AG20443 (cell line): ENCODE data around the gene PLEKHN1.

Experiments
- DNase-seq: peaks from one replicate; pipeline ENCODE4 v3.0.0; 2012; ENCODE audit warnings: low spot score, mixed read lengths

The PLEKHN1 gene, protein sequence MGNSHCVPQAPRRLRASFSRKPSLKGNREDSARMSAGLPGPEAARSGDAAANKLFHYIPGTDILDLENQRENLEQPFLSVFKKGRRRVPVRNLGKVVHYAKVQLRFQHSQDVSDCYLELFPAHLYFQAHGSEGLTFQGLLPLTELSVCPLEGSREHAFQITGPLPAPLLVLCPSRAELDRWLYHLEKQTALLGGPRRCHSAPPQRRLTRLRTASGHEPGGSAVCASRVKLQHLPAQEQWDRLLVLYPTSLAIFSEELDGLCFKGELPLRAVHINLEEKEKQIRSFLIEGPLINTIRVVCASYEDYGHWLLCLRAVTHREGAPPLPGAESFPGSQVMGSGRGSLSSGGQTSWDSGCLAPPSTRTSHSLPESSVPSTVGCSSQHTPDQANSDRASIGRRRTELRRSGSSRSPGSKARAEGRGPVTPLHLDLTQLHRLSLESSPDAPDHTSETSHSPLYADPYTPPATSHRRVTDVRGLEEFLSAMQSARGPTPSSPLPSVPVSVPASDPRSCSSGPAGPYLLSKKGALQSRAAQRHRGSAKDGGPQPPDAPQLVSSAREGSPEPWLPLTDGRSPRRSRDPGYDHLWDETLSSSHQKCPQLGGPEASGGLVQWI

DNA sequence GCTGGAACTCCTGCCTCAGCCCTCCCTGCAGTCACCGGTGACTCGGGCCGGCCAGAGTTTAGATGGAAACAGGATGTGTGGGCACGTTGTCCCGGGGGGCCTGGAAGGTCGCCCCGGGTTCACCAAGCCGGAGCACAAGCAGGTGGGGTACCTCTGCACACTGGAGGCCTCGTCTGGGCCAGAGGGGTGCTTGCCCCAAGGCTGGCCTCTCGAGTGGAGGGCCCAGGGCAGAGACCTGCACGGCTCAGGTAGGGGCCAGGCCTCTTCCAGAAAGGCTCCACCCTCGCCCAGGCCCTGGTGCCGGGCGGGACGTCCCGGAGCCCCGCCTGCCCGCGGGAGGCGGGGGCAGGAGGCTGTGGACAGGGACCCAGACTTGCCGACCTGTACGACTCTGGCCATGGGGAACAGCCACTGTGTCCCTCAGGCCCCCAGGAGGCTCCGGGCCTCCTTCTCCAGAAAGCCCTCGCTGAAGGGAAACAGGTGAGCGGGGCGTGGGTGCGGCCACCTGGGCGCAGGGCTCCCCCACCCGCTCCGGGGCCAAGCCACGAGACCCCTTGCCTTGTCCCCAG, at the start of gene PLEKHN1:
PLEKHN1 (plus strand) TSS at position 348 of the 569 bp plus-strand sequence; CDS start at position 398, 50 bp downstream.
- peak; percentile 69 for DNase-seq

DNA sequence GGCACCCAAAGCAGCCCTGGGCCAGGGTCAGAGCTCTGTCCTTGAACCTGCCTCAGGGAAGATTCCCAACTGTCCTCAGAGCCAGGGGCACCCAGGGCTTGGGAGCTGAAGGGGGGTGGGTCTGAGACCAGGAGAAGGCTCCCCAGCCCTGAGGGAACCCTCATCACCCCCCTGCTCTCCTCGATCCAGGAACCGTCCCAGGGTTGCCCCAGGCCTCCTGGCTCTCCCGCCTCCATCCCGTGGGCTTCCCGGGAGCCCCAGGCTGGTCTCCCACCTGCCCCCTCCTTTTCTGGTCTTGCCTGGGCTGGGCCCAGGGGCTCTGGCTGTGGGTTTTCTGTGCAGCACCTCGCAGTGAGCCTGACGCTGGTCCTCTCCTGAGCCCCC, 49.2 kb upstream of the PLEKHN1 start:
- DNase-seq, result no peak

DNA sequence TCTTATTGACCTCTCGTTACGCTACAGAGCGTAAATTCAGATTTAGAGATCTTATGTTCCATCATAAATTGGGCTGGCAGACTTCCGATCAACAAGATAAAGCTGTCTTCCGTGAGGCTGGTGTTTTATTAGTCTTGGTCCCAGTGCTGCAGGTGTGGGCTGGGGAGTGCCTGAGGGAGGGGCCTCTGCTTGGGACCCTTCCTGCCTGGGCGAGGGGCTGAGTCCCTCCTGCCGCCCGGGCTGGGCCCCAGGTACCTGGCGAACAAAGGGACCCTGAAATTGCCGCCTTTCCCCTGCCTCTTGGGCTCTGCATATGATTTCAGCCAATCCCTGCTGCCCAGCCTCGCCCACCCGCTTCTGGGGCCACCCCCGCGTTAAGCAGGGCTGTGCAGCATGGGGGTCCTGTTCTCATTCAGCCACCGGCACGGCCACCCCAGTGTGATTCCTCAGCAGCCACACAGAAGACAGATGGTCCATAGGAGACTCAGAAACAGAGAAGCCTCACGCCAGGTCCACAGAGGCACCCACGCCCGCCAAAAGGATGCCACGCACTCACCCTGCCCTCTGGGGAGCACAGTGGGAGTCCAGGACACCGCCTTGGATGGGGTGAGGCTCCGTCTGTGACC, 48.7 kb upstream of the PLEKHN1 start:
- DNase-seq, result no peak

GRCh38 chr1:918353-918752, 47.9 kb upstream of the PLEKHN1 start:
- no peak for DNase-seq

DNA sequence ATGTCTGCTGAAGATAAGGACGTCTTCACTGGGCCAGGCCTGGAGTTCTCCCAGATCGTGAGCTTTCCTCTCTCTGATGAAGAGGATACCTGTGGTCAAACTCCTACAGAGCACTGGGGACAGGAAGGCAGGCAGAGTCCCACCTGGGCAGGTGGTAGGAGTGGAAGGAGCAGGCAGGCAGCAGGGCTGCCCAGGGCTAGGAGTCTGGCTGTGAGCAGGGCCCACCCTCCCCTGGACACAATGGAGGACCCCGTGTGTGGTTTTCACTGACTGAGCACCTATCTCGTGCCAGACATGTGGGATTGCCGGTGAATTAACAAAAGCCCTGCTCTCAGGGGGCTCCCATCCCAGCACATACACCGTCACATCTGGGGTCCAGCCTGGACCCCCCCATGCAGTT, 47.4 kb upstream of the PLEKHN1 start:
- no peak for DNase-seq

- DNase-seq, result no peak
Measured at GRCh38 chr1:919271-919872, 46.9 kb upstream of the PLEKHN1 start.

DNA sequence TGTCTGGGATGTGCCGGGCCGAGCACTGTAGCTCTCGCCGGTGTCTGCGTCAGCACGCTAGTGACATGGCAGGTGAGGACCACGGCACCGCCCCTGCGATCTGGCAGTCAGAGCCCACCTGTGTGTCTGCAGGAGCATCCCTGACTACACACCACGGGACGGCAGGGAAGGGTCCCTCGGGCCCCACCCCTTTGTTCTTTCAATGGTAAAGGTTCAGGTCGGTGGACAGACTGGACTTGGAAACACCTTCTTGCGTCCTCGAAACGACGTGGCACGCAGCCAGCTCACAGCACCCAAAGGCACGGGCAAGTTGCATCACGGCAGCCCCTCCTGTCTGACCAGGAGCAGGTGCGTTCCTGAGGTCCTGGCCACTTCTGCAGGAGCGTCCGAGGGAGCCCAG, 46.3 kb upstream of the PLEKHN1 start:
- no peak for DNase-seq

DNA sequence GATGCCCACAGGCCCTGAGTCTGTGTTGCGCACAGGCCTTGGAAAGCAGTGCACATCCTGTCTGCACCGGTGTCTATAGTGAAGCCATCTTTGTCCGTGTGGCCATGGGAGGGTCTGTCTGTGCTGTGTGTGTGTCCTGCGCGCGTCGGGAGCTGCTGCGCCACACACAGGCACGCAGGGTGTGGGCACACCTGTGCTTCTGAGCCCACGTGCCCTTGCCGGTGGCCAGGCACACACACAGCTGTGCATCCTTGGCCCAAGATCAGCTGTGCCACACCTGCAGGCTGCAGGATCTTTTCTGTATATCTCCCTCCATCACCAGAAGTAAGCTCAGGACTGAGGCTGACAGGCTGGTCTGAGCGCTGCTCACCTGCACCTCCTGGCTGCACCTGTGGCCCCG, 45.8 kb upstream of the PLEKHN1 start:
- DNase-seq, result no peak

GRCh38 chr1:921011-921837, 45.1 kb upstream of the PLEKHN1 start:
- DNase-seq, result peak; percentile 90

GRCh38 chr1:923131-923990, 42.9 kb upstream of the PLEKHN1 start, which contains the start of gene SAMD11:
Gene SAMD11, plus strand, starts transcription at chr1:923923. Its CDS starts 509 bp downstream, at chr1:924432.
- DNase-seq, result peak; percentile 89

DNA sequence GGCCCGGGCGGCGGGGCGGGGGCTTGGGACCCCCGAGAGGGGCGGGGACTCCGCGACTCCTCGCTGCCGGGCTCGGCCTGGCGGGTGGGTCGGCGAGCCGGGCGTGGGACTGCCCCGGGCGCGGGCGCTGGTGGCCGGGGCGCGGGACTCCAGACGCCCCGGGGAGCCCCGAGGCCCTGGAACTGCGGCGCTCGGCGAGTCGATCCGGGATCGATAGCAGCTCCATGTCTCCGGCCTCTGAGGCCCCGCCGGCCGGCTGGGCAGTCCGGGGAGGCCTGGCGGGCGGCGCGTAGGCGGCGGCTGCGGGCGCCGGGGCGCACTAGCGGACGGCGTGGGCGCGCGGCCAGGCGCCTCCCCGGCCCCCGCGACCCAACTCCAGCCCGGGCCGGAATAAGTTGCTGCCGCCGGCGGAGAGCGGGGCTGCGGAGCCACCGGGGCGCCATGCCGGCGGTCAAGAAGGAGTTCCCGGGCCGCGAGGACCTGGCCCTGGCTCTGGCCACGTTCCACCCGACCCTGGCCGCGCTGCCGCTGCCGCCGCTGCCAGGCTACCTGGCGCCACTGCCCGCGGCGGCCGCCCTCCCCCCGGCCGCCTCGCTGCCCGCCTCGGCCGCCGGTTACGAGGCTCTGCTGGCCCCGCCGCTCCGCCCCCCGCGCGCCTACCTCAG, 42.2 kb upstream of the PLEKHN1 start:
- no peak for DNase-seq

DNA sequence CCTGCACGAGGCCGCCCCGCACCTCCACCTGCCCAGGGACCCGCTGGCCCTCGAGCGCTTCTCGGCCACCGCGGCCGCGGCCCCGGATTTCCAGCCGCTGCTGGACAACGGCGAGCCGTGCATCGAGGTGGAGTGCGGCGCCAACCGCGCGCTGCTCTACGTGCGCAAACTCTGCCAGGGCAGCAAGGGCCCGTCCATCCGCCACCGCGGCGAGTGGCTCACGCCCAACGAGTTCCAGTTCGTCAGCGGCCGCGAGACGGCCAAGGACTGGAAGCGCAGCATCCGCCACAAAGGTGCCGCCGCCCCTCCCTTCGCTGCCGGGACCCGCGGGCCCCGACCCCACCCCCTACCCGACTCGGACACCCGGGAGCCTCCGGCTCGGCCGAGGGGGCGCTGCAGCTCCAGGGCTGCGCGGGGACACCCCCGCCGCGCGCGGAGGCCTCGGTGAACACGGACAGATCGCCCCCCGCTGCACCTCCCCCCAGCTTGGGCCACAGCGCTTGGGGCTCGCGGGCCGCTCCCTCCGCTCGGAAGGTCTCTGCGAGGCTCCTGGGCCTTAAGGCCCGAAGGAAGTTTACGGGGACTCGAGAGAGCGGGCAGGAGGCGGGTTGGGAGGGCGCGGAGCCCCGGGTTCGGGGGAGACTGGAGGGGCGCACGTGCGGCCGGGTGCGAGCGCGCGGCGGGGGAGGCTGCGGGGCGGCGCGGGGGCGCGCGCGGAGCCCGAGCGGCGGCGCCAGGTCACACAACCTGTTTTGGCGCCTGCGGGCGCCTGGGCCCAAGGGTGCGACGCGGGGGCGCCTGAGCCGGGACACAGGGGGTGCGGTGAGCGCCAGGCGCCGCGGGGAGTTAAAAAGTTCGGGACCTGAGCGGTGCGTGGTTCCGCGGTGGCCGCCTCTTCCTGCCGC, 41.4 kb upstream of the PLEKHN1 start:
- DNase-seq, result peak; percentile 64

DNA sequence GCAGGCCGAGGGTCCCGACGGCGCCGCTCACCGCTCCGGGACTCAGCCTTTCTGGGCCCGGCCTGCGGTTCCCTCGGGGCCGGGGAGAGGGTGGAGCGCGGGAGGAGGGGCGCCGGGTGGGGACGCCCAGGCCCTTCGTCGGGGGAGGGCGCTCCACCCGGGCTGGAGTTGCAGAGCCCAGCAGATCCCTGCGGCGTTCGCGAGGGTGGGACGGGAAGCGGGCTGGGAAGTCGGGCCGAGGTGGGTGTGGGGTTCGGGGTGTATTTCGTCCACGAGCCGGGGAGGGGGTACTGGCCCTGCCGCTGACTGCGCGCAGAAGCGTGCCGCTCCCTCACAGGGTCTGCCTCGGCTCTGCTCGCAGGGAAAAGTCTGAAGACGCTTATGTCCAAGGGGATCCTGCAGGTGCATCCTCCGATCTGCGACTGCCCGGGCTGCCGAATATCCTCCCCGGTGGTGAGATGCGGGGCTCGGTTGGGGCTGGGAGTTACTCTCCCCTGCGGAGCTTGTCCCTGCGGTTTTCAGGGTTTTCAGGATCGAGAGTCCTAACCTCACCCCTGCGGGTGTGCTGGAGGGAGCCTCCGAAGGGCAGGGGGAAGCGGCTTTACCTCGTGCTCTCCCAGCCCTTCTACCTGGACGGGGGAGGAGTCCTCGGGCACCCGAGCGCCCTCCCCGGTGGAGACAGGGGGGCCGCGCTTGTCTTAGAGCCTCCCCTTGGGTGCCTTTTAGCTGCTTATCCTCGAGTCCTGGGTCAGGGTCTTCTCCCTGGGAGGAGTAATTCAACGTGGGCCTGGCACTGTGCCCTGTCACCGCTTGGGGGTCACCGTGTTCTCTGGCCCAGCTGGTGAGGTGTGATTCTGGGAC, 40.5 kb upstream of the PLEKHN1 start:
- DNase-seq, result peak; percentile 78

DNA sequence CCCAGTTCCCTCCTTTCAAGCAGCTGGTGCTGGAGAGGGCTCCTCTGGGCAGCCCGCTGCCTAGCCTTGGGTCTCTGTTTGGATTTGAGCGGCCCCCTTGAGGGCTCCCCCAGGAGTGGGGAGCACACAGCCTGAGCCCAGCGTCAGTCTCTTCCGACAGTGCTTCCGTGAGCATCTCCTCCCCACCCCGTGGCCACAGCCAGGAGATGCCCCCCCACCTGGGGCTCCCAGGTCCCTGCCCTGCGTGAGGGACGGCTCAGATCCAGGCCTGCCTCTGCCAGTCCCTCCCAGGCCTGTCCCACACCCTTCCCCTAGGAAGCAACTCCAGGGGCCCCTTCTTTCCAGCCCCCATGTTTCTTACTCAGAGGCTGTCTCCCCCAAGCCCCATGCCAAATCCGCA, 39.0 kb upstream of the PLEKHN1 start:
- DNase-seq, result no peak

- no peak for DNase-seq
Measured at GRCh38 chr1:927748-928147, 38.5 kb upstream of the PLEKHN1 start.

DNA sequence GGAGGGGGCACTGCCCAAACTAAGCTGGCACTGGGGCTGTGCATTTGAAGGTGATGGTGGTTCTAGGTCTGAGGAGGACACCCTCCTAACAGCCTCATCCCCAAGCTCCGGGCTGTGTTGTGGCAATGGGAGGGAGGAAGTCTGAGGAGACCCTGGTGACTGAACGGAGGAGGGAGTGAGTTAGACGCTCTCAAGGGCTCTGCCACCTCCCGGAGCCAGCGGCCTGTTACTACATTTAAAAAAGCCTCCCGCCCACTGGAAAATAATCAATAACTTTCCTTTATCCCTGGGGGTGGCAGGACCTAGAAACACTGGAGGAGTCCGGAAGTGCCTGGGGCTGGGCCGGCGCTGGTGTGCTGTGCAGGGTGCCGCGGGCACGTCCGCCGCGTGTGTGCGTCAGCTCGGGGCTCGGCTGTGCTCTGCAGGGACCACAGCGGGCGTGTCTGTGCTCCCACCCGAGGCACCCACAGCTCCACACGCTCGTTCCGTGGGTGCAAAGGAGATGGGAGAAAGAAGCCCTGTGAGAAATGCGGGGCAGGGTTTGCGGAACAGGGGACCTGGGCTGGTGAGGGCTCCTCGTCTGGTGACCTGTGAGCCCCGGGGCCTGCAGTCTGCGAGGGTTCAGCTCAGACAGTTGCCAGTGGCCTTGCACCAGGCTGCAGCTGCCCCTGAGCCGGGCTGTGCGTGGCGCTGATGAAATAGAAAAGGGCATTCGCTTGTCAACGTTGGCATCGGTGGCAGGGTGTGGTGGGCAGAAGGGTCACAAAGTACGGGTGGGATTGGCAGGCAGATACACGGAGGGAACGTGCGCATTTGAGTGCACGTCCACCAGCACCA, 37.2 kb upstream of the PLEKHN1 start:
- DNase-seq, result no peak
